ENCODE data around the gene TEC.

DNA sequence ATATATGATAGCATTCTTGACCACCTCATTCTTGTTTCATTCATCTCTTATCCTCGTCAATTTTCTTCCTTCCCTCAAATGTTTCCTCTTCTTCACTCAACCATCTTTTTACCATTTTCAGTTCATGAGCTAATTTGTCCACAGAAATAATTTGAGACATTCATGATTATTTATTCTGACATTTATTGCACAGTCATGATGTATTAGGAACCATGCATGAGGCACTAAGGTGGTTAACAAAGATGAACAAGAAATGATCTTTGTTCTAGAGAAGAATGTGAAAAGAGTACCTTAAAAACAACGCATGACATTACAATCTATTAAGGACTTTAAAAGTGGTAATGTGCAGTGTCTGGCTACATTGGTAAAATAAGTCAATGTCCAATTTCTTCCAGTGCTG, 27.9 kb downstream of the TEC start:
- TF ChIP-seq, protein P1, sequence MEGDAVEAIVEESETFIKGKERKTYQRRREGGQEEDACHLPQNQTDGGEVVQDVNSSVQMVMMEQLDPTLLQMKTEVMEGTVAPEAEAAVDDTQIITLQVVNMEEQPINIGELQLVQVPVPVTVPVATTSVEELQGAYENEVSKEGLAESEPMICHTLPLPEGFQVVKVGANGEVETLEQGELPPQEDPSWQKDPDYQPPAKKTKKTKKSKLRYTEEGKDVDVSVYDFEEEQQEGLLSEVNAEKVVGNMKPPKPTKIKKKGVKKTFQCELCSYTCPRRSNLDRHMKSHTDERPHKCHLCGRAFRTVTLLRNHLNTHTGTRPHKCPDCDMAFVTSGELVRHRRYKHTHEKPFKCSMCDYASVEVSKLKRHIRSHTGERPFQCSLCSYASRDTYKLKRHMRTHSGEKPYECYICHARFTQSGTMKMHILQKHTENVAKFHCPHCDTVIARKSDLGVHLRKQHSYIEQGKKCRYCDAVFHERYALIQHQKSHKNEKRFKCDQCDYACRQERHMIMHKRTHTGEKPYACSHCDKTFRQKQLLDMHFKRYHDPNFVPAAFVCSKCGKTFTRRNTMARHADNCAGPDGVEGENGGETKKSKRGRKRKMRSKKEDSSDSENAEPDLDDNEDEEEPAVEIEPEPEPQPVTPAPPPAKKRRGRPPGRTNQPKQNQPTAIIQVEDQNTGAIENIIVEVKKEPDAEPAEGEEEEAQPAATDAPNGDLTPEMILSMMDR (conservative IDR thresholded peaks at IDR 0.05) = no peak
- TF ChIP-seq ZFX (IDR thresholded peaks at IDR 0.05) = no peak

All from C4-2B (cell line).